ENCODE data around the gene EXOC6B. TPM values are rescaled to one million over a fixed set of nuclear protein-coding genes. Genes with fewer than 3 reads are reported as not detected.

Gene EXOC6B
- total RNA-seq, 1 donor from 2014 or later: 45.6 TPM

DNA sequence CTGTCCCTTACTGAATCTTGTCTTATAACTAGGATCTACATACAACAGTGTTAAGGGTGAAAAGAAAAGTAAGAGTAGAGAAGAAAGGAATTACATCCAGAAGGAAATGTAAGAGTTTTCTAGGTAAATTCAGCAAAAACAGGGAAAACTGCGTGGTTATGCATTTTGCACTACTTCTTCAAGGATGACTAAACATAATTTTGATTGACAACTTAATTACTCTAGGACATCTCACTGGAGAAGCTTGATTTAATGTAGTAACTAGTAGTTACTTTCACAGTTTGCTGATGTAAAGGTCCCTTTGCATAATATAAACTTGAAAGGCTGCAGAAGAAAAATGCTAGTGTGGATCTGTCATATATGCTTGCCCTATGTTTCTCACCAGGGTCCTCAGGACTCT is 464.8 kb downstream of the EXOC6B start:
- TF ChIP-seq, protein P1, sequence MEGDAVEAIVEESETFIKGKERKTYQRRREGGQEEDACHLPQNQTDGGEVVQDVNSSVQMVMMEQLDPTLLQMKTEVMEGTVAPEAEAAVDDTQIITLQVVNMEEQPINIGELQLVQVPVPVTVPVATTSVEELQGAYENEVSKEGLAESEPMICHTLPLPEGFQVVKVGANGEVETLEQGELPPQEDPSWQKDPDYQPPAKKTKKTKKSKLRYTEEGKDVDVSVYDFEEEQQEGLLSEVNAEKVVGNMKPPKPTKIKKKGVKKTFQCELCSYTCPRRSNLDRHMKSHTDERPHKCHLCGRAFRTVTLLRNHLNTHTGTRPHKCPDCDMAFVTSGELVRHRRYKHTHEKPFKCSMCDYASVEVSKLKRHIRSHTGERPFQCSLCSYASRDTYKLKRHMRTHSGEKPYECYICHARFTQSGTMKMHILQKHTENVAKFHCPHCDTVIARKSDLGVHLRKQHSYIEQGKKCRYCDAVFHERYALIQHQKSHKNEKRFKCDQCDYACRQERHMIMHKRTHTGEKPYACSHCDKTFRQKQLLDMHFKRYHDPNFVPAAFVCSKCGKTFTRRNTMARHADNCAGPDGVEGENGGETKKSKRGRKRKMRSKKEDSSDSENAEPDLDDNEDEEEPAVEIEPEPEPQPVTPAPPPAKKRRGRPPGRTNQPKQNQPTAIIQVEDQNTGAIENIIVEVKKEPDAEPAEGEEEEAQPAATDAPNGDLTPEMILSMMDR (IDR thresholded peaks at IDR 0.05; ENCODE audit: unreplicated experiment): no peak
- Mint-ChIP-seq H3K4me1 (ENCODE audit: unreplicated experiment) (no peaks in the 10 kb centered on the region), H3K27me3 (ENCODE audit: unreplicated experiment) (no peaks in the 10 kb centered on the region), H3K27ac (ENCODE audit: unreplicated experiment) (no peak overlapping the region), H3K9me3 (ENCODE audit: unreplicated experiment) (no peaks in the 10 kb centered on the region), H3K36me3 (ENCODE audit: low read depth, unreplicated experiment) (peaks cover 3% of the 10 kb centered on the region), H3K4me3 (ENCODE audit: unreplicated experiment) (no peak overlapping the region)
- no peak for DNase-seq (ENCODE audit: low spot score)

DNA sequence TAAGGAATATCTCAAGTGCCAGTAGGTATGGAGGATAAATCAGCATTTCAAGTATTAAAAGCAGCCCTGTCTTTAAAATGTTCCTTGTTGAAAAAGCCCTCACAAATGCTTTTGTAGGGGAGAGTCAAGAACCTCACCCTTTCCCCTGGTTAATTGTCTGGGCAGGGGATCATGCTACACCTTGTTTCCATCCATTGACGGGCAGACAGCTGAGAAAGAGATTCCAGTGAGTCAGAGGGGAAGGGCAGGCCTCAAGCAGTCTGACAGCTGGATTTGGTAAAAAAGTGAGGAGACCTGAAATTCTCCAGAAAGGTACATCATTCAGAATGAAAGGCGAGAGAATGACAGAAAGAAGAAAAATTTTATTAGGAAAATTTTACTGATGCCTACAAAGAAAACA is 475.0 kb downstream of the EXOC6B start:
- H3K36me3 Mint-ChIP-seq (ENCODE audit: low read depth, unreplicated experiment): no peaks in the 10 kb centered on the region
- H3K9me3 Mint-ChIP-seq (ENCODE audit: unreplicated experiment): no peaks in the 10 kb centered on the region
- H3K4me3 Mint-ChIP-seq (ENCODE audit: unreplicated experiment): no peak overlapping the region
- DNase-seq (ENCODE audit: low spot score): no peak
- TF ChIP-seq, protein P1 (IDR thresholded peaks at IDR 0.05; ENCODE audit: unreplicated experiment): no peak
- H3K27me3 Mint-ChIP-seq (ENCODE audit: unreplicated experiment): no peaks in the 10 kb centered on the region
- H3K27ac Mint-ChIP-seq (ENCODE audit: unreplicated experiment): no peak overlapping the region
- H3K4me1 Mint-ChIP-seq (ENCODE audit: unreplicated experiment): peaks cover 13% of the 10 kb centered on the region

DNA sequence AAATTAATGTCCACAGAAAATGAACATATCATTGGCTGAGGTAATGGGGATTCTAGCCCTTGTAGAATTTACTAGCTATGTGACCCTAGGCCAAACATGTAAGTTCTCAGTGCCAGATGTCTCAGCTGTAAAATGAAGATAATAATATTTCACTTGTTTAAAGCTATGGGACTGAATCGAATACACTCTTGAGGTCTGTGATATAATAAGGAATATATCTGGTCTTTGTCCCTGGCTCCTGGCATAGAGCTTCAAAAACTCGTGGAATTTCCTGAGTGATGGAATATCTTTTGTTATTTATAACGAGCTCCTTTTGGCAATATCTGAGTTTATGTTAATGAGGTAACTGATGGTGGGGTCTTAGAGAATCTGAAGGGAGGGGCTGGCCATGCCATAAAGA is 476.8 kb downstream of the EXOC6B start:
- Mint-ChIP-seq H3K9me3 (ENCODE audit: unreplicated experiment) (no peaks in the 10 kb centered on the region), H3K4me1 (ENCODE audit: unreplicated experiment) (peaks cover 13% of the 10 kb centered on the region), H3K27me3 (ENCODE audit: unreplicated experiment) (no peaks in the 10 kb centered on the region), H3K36me3 (ENCODE audit: low read depth, unreplicated experiment) (peaks cover 16% of the 10 kb centered on the region), H3K4me3 (ENCODE audit: unreplicated experiment) (no peak overlapping the region), H3K27ac (ENCODE audit: unreplicated experiment) (no peak overlapping the region)
- TF ChIP-seq, protein P1 (IDR thresholded peaks at IDR 0.05; ENCODE audit: unreplicated experiment): no peak
- DNase-seq (ENCODE audit: low spot score): no peak

DNA sequence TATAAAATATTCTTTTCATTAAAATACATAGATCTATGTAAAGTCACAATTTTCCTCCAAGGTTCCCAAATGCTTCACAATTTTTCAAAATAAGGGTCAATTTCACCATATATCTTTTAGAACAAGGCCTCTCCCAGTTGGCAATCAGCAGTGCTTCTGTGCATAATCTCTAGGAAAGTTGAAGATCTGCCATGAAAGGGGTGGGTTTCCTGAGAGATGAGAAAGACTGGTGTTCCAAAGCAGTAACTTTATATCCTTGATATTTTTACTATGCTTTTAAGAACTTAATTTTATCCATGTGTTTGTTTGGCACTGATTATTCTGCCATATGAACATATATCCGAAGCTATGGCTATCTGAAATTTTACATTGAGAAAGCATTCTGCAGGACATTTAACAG is 478.8 kb downstream of the EXOC6B start:
- no peak overlapping the region for H3K27ac Mint-ChIP-seq (ENCODE audit: unreplicated experiment)
- no peaks in the 10 kb centered on the region for H3K27me3 Mint-ChIP-seq (ENCODE audit: unreplicated experiment)
- TF ChIP-seq, protein P1 (IDR thresholded peaks at IDR 0.05; ENCODE audit: unreplicated experiment): no peak
- no peak for DNase-seq (ENCODE audit: low spot score)
- peaks cover 18% of the 10 kb centered on the region for H3K36me3 Mint-ChIP-seq (ENCODE audit: low read depth, unreplicated experiment)
- H3K4me3 Mint-ChIP-seq (ENCODE audit: unreplicated experiment): no peak overlapping the region
- peaks cover 13% of the 10 kb centered on the region for H3K4me1 Mint-ChIP-seq (ENCODE audit: unreplicated experiment)
- no peaks in the 10 kb centered on the region for H3K9me3 Mint-ChIP-seq (ENCODE audit: unreplicated experiment)

DNA sequence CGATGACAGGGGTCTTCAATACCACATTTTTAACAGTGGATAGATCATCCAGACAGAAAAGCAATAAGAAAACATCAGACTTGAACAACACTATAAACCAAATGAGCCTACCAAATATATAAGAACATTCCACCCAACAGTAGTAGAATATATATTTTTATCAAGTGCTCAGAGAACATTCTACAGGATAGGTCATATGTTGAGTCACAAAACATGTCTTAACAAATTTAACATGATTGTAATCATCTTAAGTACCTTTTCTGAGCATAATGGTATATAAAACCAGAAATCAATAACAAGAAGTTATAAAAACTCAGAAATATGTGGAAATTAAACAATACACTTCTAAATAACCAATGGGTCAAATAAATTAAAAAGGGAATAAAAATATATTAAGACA is 484.2 kb downstream of the EXOC6B start:
- Mint-ChIP-seq H3K27ac (ENCODE audit: unreplicated experiment) (no peak overlapping the region), H3K4me3 (ENCODE audit: unreplicated experiment) (no peak overlapping the region)

More for the DNA sequence above, 484.2 kb downstream of the EXOC6B start:
- Mint-ChIP-seq H3K27me3 (ENCODE audit: unreplicated experiment) (no peaks in the 10 kb centered on the region), H3K4me1 (ENCODE audit: unreplicated experiment) (no peaks in the 10 kb centered on the region), H3K36me3 (ENCODE audit: low read depth, unreplicated experiment) (peaks cover 18% of the 10 kb centered on the region), H3K9me3 (ENCODE audit: unreplicated experiment) (no peaks in the 10 kb centered on the region)
- TF ChIP-seq, protein P1 (IDR thresholded peaks at IDR 0.05; ENCODE audit: unreplicated experiment): no peak
- DNase-seq (ENCODE audit: low spot score): no peak
